ENCODE measurements around the gene CALD1. TPM values are rescaled to one million over a fixed set of nuclear protein-coding genes. Genes with fewer than 3 reads are reported as not detected.

The CALD1 gene
- total and polyA plus RNA-seq, 2 donors, result 17.8 to 78.9 TPM

- H3K27me3 ChIP-seq (ENCODE audit: control insufficient read depth in 2 of 2, insufficient read depth in 1 of 2, low read length in 1 of 2), result no peaks in the 10 kb centered on the region
These were observed 48.0 kb downstream of the CALD1 start for GRCh38 chr7:134827436-134827835.

GRCh38 chr7:134827889-134828288, 48.5 kb downstream of the CALD1 start:
- Histone ChIP-seq H3K27ac (ENCODE audit: low read depth in 1 of 2, low read length in 1 of 2) (no peak overlapping the region), H3K36me3 (ENCODE audit: control insufficient read depth in 2 of 2, insufficient read depth in 2 of 2, low read length in 1 of 2) (no peaks in the 10 kb centered on the region), H3K4me1 (ENCODE audit: control insufficient read depth in 2 of 2, insufficient read depth in 2 of 2, low read length in 2 of 2) (no peaks in the 10 kb centered on the region), H3K27me3 (ENCODE audit: control insufficient read depth in 2 of 2, insufficient read depth in 1 of 2, low read length in 1 of 2) (no peaks in the 10 kb centered on the region), H3K4me3 (ENCODE audit: low read length in 2 of 2) (no peak overlapping the region), H3K9me3 (ENCODE audit: control insufficient read depth in 2 of 2, insufficient read depth in 1 of 2, low read length in 1 of 2) (no peaks in the 10 kb centered on the region)
- DNase-seq (ENCODE audit: low read depth in 6 of 9, low spot score in 9 of 9), result no peak
- WGBS, result 95% methylated on average over 3 of the region's 3 CpGs

More at GRCh38 chr7:134827436-134827835, 48.0 kb downstream of the CALD1 start:
- WGBS, result 95% methylated on average over 4 of the region's 4 CpGs
- Histone ChIP-seq H3K4me3 (ENCODE audit: low read length in 2 of 2) (no peak overlapping the region), H3K4me1 (ENCODE audit: control insufficient read depth in 2 of 2, insufficient read depth in 2 of 2, low read length in 2 of 2) (no peaks in the 10 kb centered on the region), H3K9me3 (ENCODE audit: control insufficient read depth in 2 of 2, insufficient read depth in 1 of 2, low read length in 1 of 2) (no peaks in the 10 kb centered on the region), H3K27ac (ENCODE audit: low read depth in 1 of 2, low read length in 1 of 2) (no peak overlapping the region), H3K36me3 (ENCODE audit: control insufficient read depth in 2 of 2, insufficient read depth in 2 of 2, low read length in 1 of 2) (no peaks in the 10 kb centered on the region)
- no peak for DNase-seq (ENCODE audit: low read depth in 6 of 9, low spot score in 9 of 9)

GRCh38 chr7:134828361-134828760, 48.9 kb downstream of the CALD1 start:
- H3K27me3 ChIP-seq (ENCODE audit: control insufficient read depth in 2 of 2, insufficient read depth in 1 of 2, low read length in 1 of 2), result no peaks in the 10 kb centered on the region
- H3K36me3 ChIP-seq (ENCODE audit: control insufficient read depth in 2 of 2, insufficient read depth in 2 of 2, low read length in 1 of 2), result no peaks in the 10 kb centered on the region
- H3K4me1 ChIP-seq (ENCODE audit: control insufficient read depth in 2 of 2, insufficient read depth in 2 of 2, low read length in 2 of 2), result no peaks in the 10 kb centered on the region
- H3K27ac ChIP-seq (ENCODE audit: low read depth in 1 of 2, low read length in 1 of 2), result no peak overlapping the region
- H3K9me3 ChIP-seq (ENCODE audit: control insufficient read depth in 2 of 2, insufficient read depth in 1 of 2, low read length in 1 of 2), result no peaks in the 10 kb centered on the region
- H3K4me3 ChIP-seq (ENCODE audit: low read length in 2 of 2), result no peak overlapping the region
- DNase-seq (ENCODE audit: low read depth in 6 of 9, low spot score in 9 of 9), result no peak
- WGBS, result 96% methylated on average over 2 of the region's 2 CpGs

GRCh38 chr7:134829380-134829986, 50.0 kb downstream of the CALD1 start:
- no peak overlapping the region for H3K27ac ChIP-seq (ENCODE audit: low read depth in 1 of 2, low read length in 1 of 2)
- DNase-seq (ENCODE audit: low read depth in 6 of 9, low spot score in 9 of 9), result no peak

GRCh38 chr7:134831862-134832261, 52.4 kb downstream of the CALD1 start:
- 90% methylated on average over 15 of the region's 15 CpGs for WGBS
- Histone ChIP-seq H3K27me3 (ENCODE audit: control insufficient read depth in 2 of 2, insufficient read depth in 1 of 2, low read length in 1 of 2) (no peaks in the 10 kb centered on the region), H3K9me3 (ENCODE audit: control insufficient read depth in 2 of 2, insufficient read depth in 1 of 2, low read length in 1 of 2) (no peaks in the 10 kb centered on the region), H3K4me3 (ENCODE audit: low read length in 2 of 2) (no peak overlapping the region), H3K36me3 (ENCODE audit: control insufficient read depth in 2 of 2, insufficient read depth in 2 of 2, low read length in 1 of 2) (no peaks in the 10 kb centered on the region), H3K4me1 (ENCODE audit: control insufficient read depth in 2 of 2, insufficient read depth in 2 of 2, low read length in 2 of 2) (no peaks in the 10 kb centered on the region), H3K27ac (ENCODE audit: low read depth in 1 of 2, low read length in 1 of 2) (no peak overlapping the region)
- no peak for DNase-seq (ENCODE audit: low read depth in 6 of 9, low spot score in 9 of 9)

More at GRCh38 chr7:134829380-134829986, 50.0 kb downstream of the CALD1 start:
- no peaks in the 10 kb centered on the region for H3K4me1 ChIP-seq (ENCODE audit: control insufficient read depth in 2 of 2, insufficient read depth in 2 of 2, low read length in 2 of 2)
- H3K4me3 ChIP-seq (ENCODE audit: low read length in 2 of 2), result no peak overlapping the region
- H3K36me3 ChIP-seq (ENCODE audit: control insufficient read depth in 2 of 2, insufficient read depth in 2 of 2, low read length in 1 of 2), result no peaks in the 10 kb centered on the region
- no peaks in the 10 kb centered on the region for H3K9me3 ChIP-seq (ENCODE audit: control insufficient read depth in 2 of 2, insufficient read depth in 1 of 2, low read length in 1 of 2)
- no peaks in the 10 kb centered on the region for H3K27me3 ChIP-seq (ENCODE audit: control insufficient read depth in 2 of 2, insufficient read depth in 1 of 2, low read length in 1 of 2)
- WGBS, result 80% methylated on average over 3 of the region's 3 CpGs

GRCh38 chr7:134832367-134832766, 52.9 kb downstream of the CALD1 start:
- no peaks in the 10 kb centered on the region for H3K27me3 ChIP-seq (ENCODE audit: control insufficient read depth in 2 of 2, insufficient read depth in 1 of 2, low read length in 1 of 2)
- H3K27ac ChIP-seq (ENCODE audit: low read depth in 1 of 2, low read length in 1 of 2), result no peak overlapping the region
- H3K4me1 ChIP-seq (ENCODE audit: control insufficient read depth in 2 of 2, insufficient read depth in 2 of 2, low read length in 2 of 2), result no peaks in the 10 kb centered on the region
- no peak overlapping the region for H3K4me3 ChIP-seq (ENCODE audit: low read length in 2 of 2)
- no peaks in the 10 kb centered on the region for H3K36me3 ChIP-seq (ENCODE audit: control insufficient read depth in 2 of 2, insufficient read depth in 2 of 2, low read length in 1 of 2)
- DNase-seq (ENCODE audit: low read depth in 6 of 9, low spot score in 9 of 9), result no peak
- no peaks in the 10 kb centered on the region for H3K9me3 ChIP-seq (ENCODE audit: control insufficient read depth in 2 of 2, insufficient read depth in 1 of 2, low read length in 1 of 2)
- 98% methylated on average over 3 of the region's 3 CpGs for WGBS

GRCh38 chr7:134834689-134835462, 55.4 kb downstream of the CALD1 start:
- no peaks in the 10 kb centered on the region for H3K36me3 ChIP-seq (ENCODE audit: control insufficient read depth in 2 of 2, insufficient read depth in 2 of 2, low read length in 1 of 2)
- no peak overlapping the region for H3K27ac ChIP-seq (ENCODE audit: low read depth in 1 of 2, low read length in 1 of 2)
- no peaks in the 10 kb centered on the region for H3K4me1 ChIP-seq (ENCODE audit: control insufficient read depth in 2 of 2, insufficient read depth in 2 of 2, low read length in 2 of 2)
- 80% methylated on average over 3 of the region's 3 CpGs for WGBS
- no peak overlapping the region for H3K4me3 ChIP-seq (ENCODE audit: low read length in 2 of 2)
- no peaks in the 10 kb centered on the region for H3K27me3 ChIP-seq (ENCODE audit: control insufficient read depth in 2 of 2, insufficient read depth in 1 of 2, low read length in 1 of 2)
- no peaks in the 10 kb centered on the region for H3K9me3 ChIP-seq (ENCODE audit: control insufficient read depth in 2 of 2, insufficient read depth in 1 of 2, low read length in 1 of 2)
- no peak for DNase-seq (ENCODE audit: low read depth in 6 of 9, low spot score in 9 of 9)

GRCh38 chr7:134835463-134835823, 56.0 kb downstream of the CALD1 start:
- 96% methylated on average over 4 of the region's 4 CpGs for WGBS
- Histone ChIP-seq H3K4me3 (ENCODE audit: low read length in 2 of 2) (no peak overlapping the region), H3K27me3 (ENCODE audit: control insufficient read depth in 2 of 2, insufficient read depth in 1 of 2, low read length in 1 of 2) (no peaks in the 10 kb centered on the region), H3K27ac (ENCODE audit: low read depth in 1 of 2, low read length in 1 of 2) (no peak overlapping the region), H3K36me3 (ENCODE audit: control insufficient read depth in 2 of 2, insufficient read depth in 2 of 2, low read length in 1 of 2) (no peaks in the 10 kb centered on the region), H3K4me1 (ENCODE audit: control insufficient read depth in 2 of 2, insufficient read depth in 2 of 2, low read length in 2 of 2) (no peaks in the 10 kb centered on the region), H3K9me3 (ENCODE audit: control insufficient read depth in 2 of 2, insufficient read depth in 1 of 2, low read length in 1 of 2) (no peaks in the 10 kb centered on the region)
- no peak for DNase-seq (ENCODE audit: low read depth in 6 of 9, low spot score in 9 of 9)

- 93% methylated on average over 6 of the region's 6 CpGs for WGBS
- Histone ChIP-seq H3K4me1 (ENCODE audit: control insufficient read depth in 2 of 2, insufficient read depth in 2 of 2, low read length in 2 of 2) (no peaks in the 10 kb centered on the region), H3K27me3 (ENCODE audit: control insufficient read depth in 2 of 2, insufficient read depth in 1 of 2, low read length in 1 of 2) (no peaks in the 10 kb centered on the region), H3K36me3 (ENCODE audit: control insufficient read depth in 2 of 2, insufficient read depth in 2 of 2, low read length in 1 of 2) (no peaks in the 10 kb centered on the region), H3K4me3 (ENCODE audit: low read length in 2 of 2) (no peak overlapping the region), H3K9me3 (ENCODE audit: control insufficient read depth in 2 of 2, insufficient read depth in 1 of 2, low read length in 1 of 2) (no peaks in the 10 kb centered on the region), H3K27ac (ENCODE audit: low read depth in 1 of 2, low read length in 1 of 2) (no peak overlapping the region)
- no peak for DNase-seq (ENCODE audit: low read depth in 6 of 9, low spot score in 9 of 9)
These were observed 57.0 kb downstream of the CALD1 start for GRCh38 chr7:134836447-134836846.
